GM10248 (cell line): ENCODE data around the gene NIPAL1.
"Not testable (repeated sequence)": the region's sequence is repeated elsewhere in the genome, so short reads cannot be mapped to it uniquely, and the experiment has no call there.

Experiments
- CTCF ChIA-PET: fragments of 300-600 bp; sonication (Branson Sonifier 250); formaldehyde crosslinking; extraction: SDS; loops from one replicate; lab custom pipeline; 2021; ENCODE audit warnings: antibody characterized with exemption; lab: Yijun Ruan, JAX
- POLR2A ChIA-PET: fragments of 350-650 bp; sonication (Branson Sonifier 250); formaldehyde crosslinking; extraction: SDS; loops from one replicate; lab custom pipeline; 2020; ENCODE audit warnings: antibody characterized with exemption; lab: Yijun Ruan, JAX
- DNase-seq: peaks from one replicate; pipeline ENCODE4 v3.0.0; 2012; ENCODE audit errors: extremely low spot score
- TF ChIP-seq, protein P1 (sequence below): IDR thresholded peaks from 2 replicates; pipeline ENCODE4 v1.5.1; 2012; ENCODE audit warnings: mild to moderate bottlenecking, low read depth; ENCODE audit errors: extremely low read depth, missing control alignments, control extremely low read depth

Gene NIPAL1

DNA sequence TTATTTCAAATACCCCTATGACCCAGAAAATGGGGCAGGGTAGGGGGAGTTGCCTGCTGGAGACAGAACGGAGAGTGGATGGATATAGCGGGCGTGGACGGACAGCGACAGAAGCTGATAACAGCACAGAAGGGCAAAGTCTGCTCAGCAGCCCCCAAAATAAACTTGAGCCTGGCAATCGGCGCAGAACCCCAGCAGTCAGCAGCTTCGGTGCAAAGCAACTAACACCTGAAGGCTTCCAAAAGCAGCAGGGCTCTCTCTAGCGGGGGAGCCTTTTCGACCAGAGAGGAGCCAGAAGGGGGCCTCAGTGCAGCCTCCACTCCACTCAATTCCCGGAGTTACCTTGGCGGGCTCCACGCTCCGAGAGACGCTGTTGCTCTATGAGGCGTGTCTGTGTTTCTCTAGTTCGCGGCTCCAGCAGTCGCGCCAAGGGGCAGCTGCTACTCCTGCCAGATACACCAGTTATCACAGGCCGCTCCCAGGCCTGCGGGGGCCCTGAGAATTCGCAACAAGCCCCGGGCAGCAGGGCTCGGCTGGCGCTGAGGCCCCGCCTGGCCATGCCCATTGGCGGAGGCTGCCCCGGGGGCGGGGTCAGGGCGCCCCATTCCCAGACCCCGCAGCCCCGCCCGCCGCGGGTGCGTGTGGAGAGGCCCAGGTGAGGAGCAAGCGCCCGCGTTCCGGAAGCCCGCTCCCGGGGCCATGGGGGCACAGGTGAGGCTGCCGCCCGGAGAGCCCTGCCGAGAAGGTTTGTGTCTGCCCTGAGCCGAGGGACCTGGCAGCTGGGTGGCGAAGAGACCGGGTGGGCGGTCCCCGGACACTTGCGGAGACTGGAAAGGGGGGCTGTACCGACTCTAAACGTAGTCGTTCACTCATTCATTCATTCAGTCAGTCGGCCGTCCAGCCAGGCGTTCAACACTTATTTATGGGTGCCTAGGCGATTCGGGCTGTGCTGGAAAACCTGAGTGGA lies at the start of gene NIPAL1, which contains the start of gene CNGA1:
NIPAL1 (plus strand) TSS at position 632 of the 967 bp plus-strand sequence; CDS start at position 700, 68 bp downstream.
CNGA1 (minus strand) TSS at position 541 of the 967 bp plus-strand sequence. CDS start 63,992 bp downstream, outside the sequence.
- peak; percentile 88 for DNase-seq
- ChIA-PET POLR2A (no interaction called here), CTCF (interaction anchor here (1.1 to 4.3 kb wide), 4 partner anchors 9 to 32 kb away, joined by 3 to 33 read pairs (median 6); no protein-coding TSS in a partner anchor)
- TF ChIP-seq, protein P1, sequence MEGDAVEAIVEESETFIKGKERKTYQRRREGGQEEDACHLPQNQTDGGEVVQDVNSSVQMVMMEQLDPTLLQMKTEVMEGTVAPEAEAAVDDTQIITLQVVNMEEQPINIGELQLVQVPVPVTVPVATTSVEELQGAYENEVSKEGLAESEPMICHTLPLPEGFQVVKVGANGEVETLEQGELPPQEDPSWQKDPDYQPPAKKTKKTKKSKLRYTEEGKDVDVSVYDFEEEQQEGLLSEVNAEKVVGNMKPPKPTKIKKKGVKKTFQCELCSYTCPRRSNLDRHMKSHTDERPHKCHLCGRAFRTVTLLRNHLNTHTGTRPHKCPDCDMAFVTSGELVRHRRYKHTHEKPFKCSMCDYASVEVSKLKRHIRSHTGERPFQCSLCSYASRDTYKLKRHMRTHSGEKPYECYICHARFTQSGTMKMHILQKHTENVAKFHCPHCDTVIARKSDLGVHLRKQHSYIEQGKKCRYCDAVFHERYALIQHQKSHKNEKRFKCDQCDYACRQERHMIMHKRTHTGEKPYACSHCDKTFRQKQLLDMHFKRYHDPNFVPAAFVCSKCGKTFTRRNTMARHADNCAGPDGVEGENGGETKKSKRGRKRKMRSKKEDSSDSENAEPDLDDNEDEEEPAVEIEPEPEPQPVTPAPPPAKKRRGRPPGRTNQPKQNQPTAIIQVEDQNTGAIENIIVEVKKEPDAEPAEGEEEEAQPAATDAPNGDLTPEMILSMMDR: peak; percentile 59

DNA sequence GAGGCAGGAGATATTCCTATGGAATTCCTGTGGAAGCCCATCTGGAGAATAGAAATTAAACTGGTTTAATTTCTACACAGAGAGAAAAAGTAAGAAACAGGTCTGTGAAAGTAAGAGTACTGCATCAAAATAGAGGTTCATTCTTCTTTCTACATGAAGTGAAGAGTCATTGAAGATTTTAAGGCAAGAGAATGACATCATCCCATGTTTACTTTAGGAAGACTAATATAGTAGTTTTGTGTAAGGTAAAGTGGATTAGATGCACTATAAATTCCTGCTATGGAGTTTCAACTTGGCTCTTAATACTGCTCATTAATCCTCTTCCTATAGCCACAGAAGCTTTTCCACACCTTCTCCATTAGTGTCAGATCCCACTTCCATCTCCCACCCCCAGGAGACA lies 47.7 kb upstream of the NIPAL1 start:
- DNase-seq: no peak
- ChIA-PET POLR2A (no interaction called here), CTCF (no interaction called here)
- TF ChIP-seq, protein P1: no peak

GRCh38 chr4:47972181-47972580 lies 44.4 kb upstream of the NIPAL1 start:
- POLR2A ChIA-PET: no interaction called here
- TF ChIP-seq, protein P1: no peak
- DNase-seq: peak; percentile 31
- CTCF ChIA-PET: no interaction called here

- TF ChIP-seq, protein P1: no peak
- ChIA-PET CTCF (no interaction called here), POLR2A (no interaction called here)
- DNase-seq: no peak
Observed at GRCh38 chr4:47972721-47973120, 43.9 kb upstream of the NIPAL1 start.

DNA sequence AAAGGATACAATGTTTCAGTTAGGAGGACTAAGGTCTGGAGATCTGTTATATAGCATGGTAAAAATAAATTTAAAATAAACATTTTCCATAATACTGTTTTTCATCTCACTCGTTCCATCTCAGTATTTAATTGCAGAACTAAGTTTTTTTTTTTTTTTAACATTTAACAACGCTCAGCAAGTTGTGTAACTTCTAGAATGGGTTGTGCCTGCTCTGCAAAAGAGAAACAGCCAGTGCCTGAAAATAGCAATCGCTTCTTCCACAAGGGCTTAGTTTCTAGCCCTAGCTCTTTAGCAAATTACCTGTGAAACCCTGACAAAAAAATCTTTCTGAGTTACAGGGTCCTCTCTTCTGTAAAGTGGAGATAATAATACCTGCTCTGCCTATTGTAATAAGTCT lies 42.0 kb upstream of the NIPAL1 start:
- TF ChIP-seq, protein P1: no peak
- no peak for DNase-seq
- ChIA-PET CTCF (no interaction called here), POLR2A (no interaction called here)

- no peak for DNase-seq
- TF ChIP-seq, protein P1: no peak
- POLR2A ChIA-PET: no interaction called here
- CTCF ChIA-PET: interaction anchor here (1.1 kb wide), 1 partner anchor 12 kb away, joined by 3 read pairs; no protein-coding TSS in a partner anchor
Observed at GRCh38 chr4:47990145-47990544, 26.4 kb upstream of the NIPAL1 start.

GRCh38 chr4:47992475-47992874 lies 24.1 kb upstream of the NIPAL1 start:
- CTCF ChIA-PET: interaction anchor here (1.0 kb wide), 1 partner anchor 46 kb away, joined by 3 read pairs; no protein-coding TSS in a partner anchor
- POLR2A ChIA-PET, DNase-seq: not testable (repeated sequence)
